Astrocyte of the hippocampus (primary cell): ENCODE measurements around the gene PPP6R1.

Experiments used
- DNase-seq: peaks from one replicate; pipeline ENCODE4 v3.0.0; 2011; ENCODE audit warnings: low read depth, low spot score

The PPP6R1 gene

GRCh38 chr19:55283548-55284377 is 24.9 kb upstream of the PPP6R1 start, which contains the start of gene BRSK1:
Gene BRSK1 (plus strand): TSS chr19:55283997. CDS start chr19:55284443, 446 bp downstream.
- DNase-seq, result peak; percentile 87

- peak; percentile 98 for DNase-seq
These were observed 21.2 kb upstream of the PPP6R1 start, which contains the start of gene HSPBP1 for GRCh38 chr19:55279770-55280643. Gene HSPBP1 (minus strand): TSS chr19:55280110. CDS start chr19:55279608, 502 bp downstream.

- no peak for DNase-seq
These were observed 20.5 kb upstream of the PPP6R1 start for GRCh38 chr19:55279340-55279739.

- no peak for DNase-seq
These were observed 19.7 kb upstream of the PPP6R1 start for GRCh38 chr19:55278391-55279135.

- DNase-seq, result no peak
These were observed 18.7 kb upstream of the PPP6R1 start for GRCh38 chr19:55277494-55277893.

- DNase-seq, result no peak
These were observed 18.1 kb upstream of the PPP6R1 start for GRCh38 chr19:55276720-55277430.

GRCh38 chr19:55275851-55276719 is 17.3 kb upstream of the PPP6R1 start:
- no peak for DNase-seq

- no peak for DNase-seq
These were observed 15.3 kb upstream of the PPP6R1 start for GRCh38 chr19:55273978-55274707.

- no peak for DNase-seq
These were observed 13.3 kb upstream of the PPP6R1 start for GRCh38 chr19:55272142-55272541.

- DNase-seq, result no peak
These were observed 11.5 kb upstream of the PPP6R1 start for GRCh38 chr19:55270172-55270942.

GRCh38 chr19:55269299-55269698 is 10.5 kb upstream of the PPP6R1 start:
- DNase-seq, result no peak

- DNase-seq, result no peak
These were observed 8.0 kb upstream of the PPP6R1 start for GRCh38 chr19:55266840-55267239.

- DNase-seq, result no peak
These were observed 7.6 kb upstream of the PPP6R1 start for GRCh38 chr19:55266404-55266803.

GRCh38 chr19:55265723-55266386 is 7.0 kb upstream of the PPP6R1 start:
- DNase-seq, result no peak

GRCh38 chr19:55265173-55265572 is 6.4 kb upstream of the PPP6R1 start:
- no peak for DNase-seq

GRCh38 chr19:55264531-55264930 is 5.7 kb upstream of the PPP6R1 start:
- DNase-seq, result no peak

GRCh38 chr19:55262359-55262758 is 3.5 kb upstream of the PPP6R1 start:
- no peak for DNase-seq

GRCh38 chr19:55261671-55262126 is 2.9 kb upstream of the PPP6R1 start:
- no peak for DNase-seq
